Natural killer cell treated with Interleukin-12 subunit alpha and Interleukin-12 subunit beta and Interleukin-15 and Interleukin-18, amount 100 ng/mL, for 72 hours (primary cell): ENCODE data around the gene CCDC24. TPM values are rescaled to one million over a fixed set of nuclear protein-coding genes. Genes with fewer than 3 reads are reported as not detected.
A peak's percentile ranks its signal among the peaks of the same experiment; 100 is the strongest.

ENCODE experiments used
- ATAC-seq, 2 donors: fragments of 150-1000 bp; cut with Tn5 transposase in 1 of 2; sonication (Bioruptor Pico), chemical (Tn5 transposase) in 1 of 2; 2 replicates each; pipeline ENCODE4 v1.10.0; 2021
- DNase-seq: peaks from one replicate; pipeline ENCODE4 v3.0.0; 2022; ENCODE audit warnings: low spot score
- H3K27ac Mint-ChIP-seq, 2 donors: 1 replicate in 1 of 2; 2 replicates in 1 of 2; pipeline ENCODE4 v1.8.0; 2022; ENCODE audit warnings: mixed read lengths in 2 of 2, mild to moderate bottlenecking in 1 of 2, moderate library complexity in 1 of 2
- H3K27me3 Mint-ChIP-seq, 2 donors: 1 replicate in 1 of 2; 2 replicates in 1 of 2; pipeline ENCODE4 v1.8.0; 2022; ENCODE audit warnings: mixed read lengths in 2 of 2
- H3K36me3 Mint-ChIP-seq: one replicate; pipeline ENCODE4 v1.8.0; 2022; ENCODE audit warnings: mixed read lengths
- H3K4me1 Mint-ChIP-seq, 2 donors: 1 replicate in 1 of 2; 2 replicates in 1 of 2; pipeline ENCODE4 v1.8.0; 2022; ENCODE audit warnings: low read depth in 2 of 2, mixed read lengths in 2 of 2, mild to moderate bottlenecking in 1 of 2
- H3K4me3 Mint-ChIP-seq: one replicate; pipeline ENCODE4 v1.8.0; 2022; ENCODE audit warnings: mixed read lengths
- H3K9me3 Mint-ChIP-seq: 2 replicates; pipeline ENCODE4 v1.8.0; 2022; ENCODE audit warnings: mixed read lengths
- total RNA-seq, 2 donors: library from RNA; stranded (reverse); gene quantifications; one replicate each; pipeline ENCODE4 v1.2.3, GENCODE V29; 2022

Gene CCDC24
- total RNA-seq, 2 donors from 2014 or later = 1.8 to 2.9 TPM

GRCh38 chr1:43979528-43980254 lies 11.7 kb upstream of the CCDC24 start:
- Mint-ChIP-seq H3K9me3 (no peaks in the 10 kb centered on the region), H3K36me3 (peaks cover 24% of the 10 kb centered on the region), H3K4me1 (peaks cover 37 to 38% of the 10 kb centered on the region in 2 donors), H3K4me3 (peak overlapping the region; percentile 93), H3K27me3 (no peaks in the 10 kb centered on the region), H3K27ac (peak overlapping the region; percentile 33 to 59)
- peak in 1 of 2 donors; percentile 53 for ATAC-seq
- no peak for DNase-seq

- Mint-ChIP-seq H3K27ac (peak overlapping the region; percentile 33 to 59), H3K27me3 (no peaks in the 10 kb centered on the region)
- no peak for ATAC-seq
These were observed 10.9 kb upstream of the CCDC24 start for GRCh38 chr1:43980255-43981134.

GRCh38 chr1:43981135-43981491 lies 10.3 kb upstream of the CCDC24 start:
- no peaks in the 10 kb centered on the region for H3K27me3 Mint-ChIP-seq
- peak overlapping the region; percentile 93 for H3K4me3 Mint-ChIP-seq
- H3K4me1 Mint-ChIP-seq = peaks cover 33 to 34% of the 10 kb centered on the region in 2 donors
- H3K27ac Mint-ChIP-seq = no peak overlapping the region
- H3K9me3 Mint-ChIP-seq = no peaks in the 10 kb centered on the region
- H3K36me3 Mint-ChIP-seq = peaks cover 24% of the 10 kb centered on the region
- no peak for ATAC-seq
- DNase-seq = no peak

More at GRCh38 chr1:43980255-43981134, 10.9 kb upstream of the CCDC24 start:
- peaks cover 24% of the 10 kb centered on the region for H3K36me3 Mint-ChIP-seq
- H3K4me3 Mint-ChIP-seq = peak overlapping the region; percentile 93
- no peak for DNase-seq
- H3K4me1 Mint-ChIP-seq = peaks cover 37 to 38% of the 10 kb centered on the region in 2 donors
- H3K9me3 Mint-ChIP-seq = no peaks in the 10 kb centered on the region

GRCh38 chr1:43981636-43982035 lies 9.8 kb upstream of the CCDC24 start:
- Mint-ChIP-seq H3K9me3 (no peaks in the 10 kb centered on the region), H3K4me1 (peaks cover 28 to 29% of the 10 kb centered on the region in 2 donors), H3K4me3 (no peak overlapping the region), H3K27ac (no peak overlapping the region), H3K27me3 (no peaks in the 10 kb centered on the region), H3K36me3 (peaks cover 21% of the 10 kb centered on the region)
- ATAC-seq (no peak), DNase-seq (no peak)

GRCh38 chr1:43982241-43982640 lies 9.2 kb upstream of the CCDC24 start:
- ATAC-seq = no peak
- peaks cover 22 to 23% of the 10 kb centered on the region in 2 donors for H3K4me1 Mint-ChIP-seq
- H3K36me3 Mint-ChIP-seq = peaks cover 15% of the 10 kb centered on the region
- H3K27me3 Mint-ChIP-seq = no peaks in the 10 kb centered on the region
- DNase-seq = no peak
- H3K9me3 Mint-ChIP-seq = no peaks in the 10 kb centered on the region
- H3K27ac Mint-ChIP-seq = no peak overlapping the region
- H3K4me3 Mint-ChIP-seq = no peak overlapping the region

GRCh38 chr1:43982808-43983207 lies 8.6 kb upstream of the CCDC24 start:
- Mint-ChIP-seq H3K4me3 (no peak overlapping the region), H3K36me3 (peaks cover 10% of the 10 kb centered on the region), H3K4me1 (peaks cover 17% of the 10 kb centered on the region in 2 donors), H3K27me3 (no peaks in the 10 kb centered on the region), H3K9me3 (no peaks in the 10 kb centered on the region), H3K27ac (no peak overlapping the region)
- ATAC-seq (no peak), DNase-seq (no peak)

GRCh38 chr1:43983253-43983899 lies 8.0 kb upstream of the CCDC24 start:
- H3K9me3 Mint-ChIP-seq = no peaks in the 10 kb centered on the region
- no peak for ATAC-seq

GRCh38 chr1:43984855-43985254 lies 6.5 kb upstream of the CCDC24 start:
- ATAC-seq = no peak
- peaks cover 7 to 8% of the 10 kb centered on the region in 2 donors for H3K4me1 Mint-ChIP-seq
- no peak overlapping the region for H3K4me3 Mint-ChIP-seq
- no peak for DNase-seq
- H3K36me3 Mint-ChIP-seq = peaks cover 6% of the 10 kb centered on the region
- H3K27ac Mint-ChIP-seq = no peak overlapping the region
- H3K27me3 Mint-ChIP-seq = no peaks in the 10 kb centered on the region
- H3K9me3 Mint-ChIP-seq = no peaks in the 10 kb centered on the region

More at GRCh38 chr1:43983253-43983899, 8.0 kb upstream of the CCDC24 start:
- Mint-ChIP-seq H3K36me3 (peaks cover 6% of the 10 kb centered on the region), H3K27ac (no peak overlapping the region), H3K4me1 (peaks cover 12% of the 10 kb centered on the region in 2 donors), H3K4me3 (no peak overlapping the region), H3K27me3 (no peaks in the 10 kb centered on the region)
- DNase-seq = no peak

- Mint-ChIP-seq H3K4me1 (peaks cover 0 to 2% of the 10 kb centered on the region in 2 donors), H3K27ac (no peak overlapping the region), H3K27me3 (no peaks in the 10 kb centered on the region), H3K9me3 (no peaks in the 10 kb centered on the region), H3K4me3 (no peak overlapping the region), H3K36me3 (no peaks in the 10 kb centered on the region)
- DNase-seq = no peak
- no peak for ATAC-seq
These were observed 5.3 kb upstream of the CCDC24 start for GRCh38 chr1:43985984-43986595.

- DNase-seq (no peak), ATAC-seq (no peak)
- Mint-ChIP-seq H3K9me3 (no peaks in the 10 kb centered on the region), H3K4me1 (peaks cover 0 to 2% of the 10 kb centered on the region in 2 donors), H3K4me3 (no peak overlapping the region), H3K27me3 (no peaks in the 10 kb centered on the region), H3K36me3 (no peaks in the 10 kb centered on the region), H3K27ac (no peak overlapping the region)
These were observed 4.7 kb upstream of the CCDC24 start for GRCh38 chr1:43986712-43987111.

- H3K36me3 Mint-ChIP-seq = no peaks in the 10 kb centered on the region
- ATAC-seq (no peak), DNase-seq (no peak)
- no peaks in the 10 kb centered on the region for H3K27me3 Mint-ChIP-seq
- H3K9me3 Mint-ChIP-seq = no peaks in the 10 kb centered on the region
- H3K4me3 Mint-ChIP-seq = no peak overlapping the region
- H3K4me1 Mint-ChIP-seq = peaks cover 4 to 6% of the 10 kb centered on the region in 2 donors
- H3K27ac Mint-ChIP-seq = no peak overlapping the region
These were observed 4.1 kb upstream of the CCDC24 start for GRCh38 chr1:43987159-43987902.

GRCh38 chr1:43990271-43991199 lies 864 bp upstream of the CCDC24 start:
- no peaks in the 10 kb centered on the region for H3K36me3 Mint-ChIP-seq
- DNase-seq = no peak
- ATAC-seq = no peak

More at GRCh38 chr1:43990271-43991199, 864 bp upstream of the CCDC24 start:
- Mint-ChIP-seq H3K4me3 (peak overlapping the region; percentile 79), H3K27me3 (no peaks in the 10 kb centered on the region), H3K9me3 (no peaks in the 10 kb centered on the region), H3K4me1 (peaks cover 10% of the 10 kb centered on the region in 2 donors), H3K27ac (peak overlapping the region; percentile 32 to 35)
